HG02571 (cell line): ENCODE data around the gene EPHA10.

Experiments
- ATAC-seq: cut with Tn5 transposase; IDR thresholded peaks from one replicate; pipeline ENCODE4 v1.9.1; 2021; ENCODE audit warnings: mild to moderate bottlenecking, moderate library complexity; ENCODE audit not compliant: unreplicated experiment

The EPHA10 gene

GRCh38 chr1:37677808-37678207 is 87.1 kb downstream of the EPHA10 start:
- ATAC-seq, result no peak

GRCh38 chr1:37677143-37677439 is 87.8 kb downstream of the EPHA10 start:
- ATAC-seq, result no peak

GRCh38 chr1:37676281-37677142 is 88.4 kb downstream of the EPHA10 start:
- no peak for ATAC-seq

GRCh38 chr1:37673920-37674319 is 91.0 kb downstream of the EPHA10 start:
- ATAC-seq, result no peak

- no peak for ATAC-seq
These were observed 92.6 kb downstream of the EPHA10 start for GRCh38 chr1:37672136-37672870.

GRCh38 chr1:37671261-37671660 is 93.7 kb downstream of the EPHA10 start:
- ATAC-seq, result no peak

- no peak for ATAC-seq
These were observed 94.8 kb downstream of the EPHA10 start for GRCh38 chr1:37670133-37670532.

- no peak for ATAC-seq
These were observed 97.8 kb downstream of the EPHA10 start for GRCh38 chr1:37667023-37667671.

GRCh38 chr1:37666241-37666867 is 98.6 kb downstream of the EPHA10 start:
- no peak for ATAC-seq
